Panc1 (cell line): ENCODE data around the gene GNG3.

Experiments
- CTCF ChIP-seq: fragments of 450-650 bp; IDR thresholded peaks from 2 replicates; pipeline ENCODE4 v1.5.1; 2017; ENCODE audit warnings: mild to moderate bottlenecking
- POLR2AphosphoS5 ChIP-seq: IDR thresholded peaks from 2 replicates; pipeline ENCODE4 v1.6.1; 2012; ENCODE audit warnings: mild to moderate bottlenecking, low read depth, low read length, moderate library complexity

GRCh38 chr11:62705413-62705812 lies 2.1 kb upstream of the GNG3 start:
- no peak for TF ChIP-seq CTCF
- TF ChIP-seq POLR2AphosphoS5: no peak
